ENCODE measurements around the gene AKAP7.

GRCh38 chr6:131197716-131198115 is 62.4 kb downstream of the AKAP7 start:
- no peak for TF ChIP-seq CTCF (IDR thresholded peaks at IDR 0.05)
- TF ChIP-seq ZFX (IDR thresholded peaks at IDR 0.05; ENCODE audit: borderline replicate concordance), result no peak

Data from 22Rv1 (cell line).